Skeletal muscle satellite cell (primary cell): ENCODE results near the gene ERN2. TPM values are rescaled to one million over a fixed set of nuclear protein-coding genes. Genes with fewer than 3 reads are reported as not detected.
"Not testable (repeated sequence)": the region's sequence is repeated elsewhere in the genome, so short reads cannot be mapped to it uniquely, and the experiment has no call there.

Experiments used
- H3K27me3 ChIP-seq: 2 replicates; pipeline ENCODE4 v1.7.0; 2013; ENCODE audit warnings: low read length; ENCODE audit not compliant: control insufficient read depth, insufficient read depth
- H3K36me3 ChIP-seq: 2 replicates; pipeline ENCODE4 v1.7.0; 2013; ENCODE audit warnings: mild to moderate bottlenecking, control low read depth, low read length; ENCODE audit not compliant: insufficient read depth
- H3K4me1 ChIP-seq: 2 replicates; pipeline ENCODE4 v1.7.0; 2013; ENCODE audit warnings: low read length; ENCODE audit not compliant: control insufficient read depth, insufficient read depth
- H3K4me2 ChIP-seq: 2 replicates; pipeline ENCODE4 v1.7.0; 2013; ENCODE audit warnings: mild to moderate bottlenecking, low read length
- H3K4me3 ChIP-seq: 2 replicates; pipeline ENCODE4 v1.7.0; 2013; ENCODE audit warnings: low read length
- H3K9ac ChIP-seq: 2 replicates; pipeline ENCODE4 v1.7.0; 2013; ENCODE audit warnings: mild to moderate bottlenecking, low read depth, low read length, moderate library complexity
- H3K9me3 ChIP-seq: replicated peaks from 2 replicates; pipeline ENCODE4 v1.7.0; 2013; ENCODE audit warnings: mild to moderate bottlenecking, control low read depth, low read length
- total RNA-seq: library from RNA; depleted of rRNA; stranded (reverse); fragments of >200 nt; gene quantifications from 2 replicates; pipeline ENCODE4 v1.2.3, GENCODE V29; 2012; rRNA removed

The ERN2 gene
- not detected in 2 replicates for total RNA-seq

DNA sequence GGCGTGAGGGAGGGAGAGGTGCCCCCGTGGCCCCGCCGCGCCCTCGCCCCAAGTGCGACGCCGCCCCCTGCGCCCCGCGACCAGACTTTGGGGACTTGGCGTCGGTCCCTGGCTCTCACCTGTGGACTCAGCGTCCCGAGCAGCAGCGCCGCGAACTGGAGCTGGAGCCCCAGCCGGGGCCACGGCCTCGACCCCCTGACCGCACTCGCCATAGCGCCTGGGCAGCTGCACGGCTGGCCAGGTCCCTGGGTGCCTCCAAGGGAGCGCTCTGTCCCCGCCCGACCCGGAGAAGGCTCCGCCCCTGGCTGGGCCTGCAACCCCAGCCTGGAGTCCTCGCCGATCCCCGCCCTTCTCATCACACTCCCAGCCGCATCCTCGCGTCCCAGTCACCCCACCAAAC, at the start of gene ERN2:
TSS of gene ERN2 (minus strand) at position 247 of the 400 bp plus-strand sequence. CDS start at position 212, 35 bp downstream.
- H3K36me3 ChIP-seq: no peaks in the 10 kb centered on the region
- H3K4me2 ChIP-seq: no peak within 1 kb of the TSS
- H3K27me3 ChIP-seq: peaks cover 25% of the 10 kb centered on the region
- H3K9ac ChIP-seq: no peak within 1 kb of the TSS
- no peaks in the 10 kb centered on the region for H3K4me1 ChIP-seq
- no peak within 1 kb of the TSS for H3K4me3 ChIP-seq
- H3K9me3 ChIP-seq: peaks cover 6% of the 10 kb centered on the region

DNA sequence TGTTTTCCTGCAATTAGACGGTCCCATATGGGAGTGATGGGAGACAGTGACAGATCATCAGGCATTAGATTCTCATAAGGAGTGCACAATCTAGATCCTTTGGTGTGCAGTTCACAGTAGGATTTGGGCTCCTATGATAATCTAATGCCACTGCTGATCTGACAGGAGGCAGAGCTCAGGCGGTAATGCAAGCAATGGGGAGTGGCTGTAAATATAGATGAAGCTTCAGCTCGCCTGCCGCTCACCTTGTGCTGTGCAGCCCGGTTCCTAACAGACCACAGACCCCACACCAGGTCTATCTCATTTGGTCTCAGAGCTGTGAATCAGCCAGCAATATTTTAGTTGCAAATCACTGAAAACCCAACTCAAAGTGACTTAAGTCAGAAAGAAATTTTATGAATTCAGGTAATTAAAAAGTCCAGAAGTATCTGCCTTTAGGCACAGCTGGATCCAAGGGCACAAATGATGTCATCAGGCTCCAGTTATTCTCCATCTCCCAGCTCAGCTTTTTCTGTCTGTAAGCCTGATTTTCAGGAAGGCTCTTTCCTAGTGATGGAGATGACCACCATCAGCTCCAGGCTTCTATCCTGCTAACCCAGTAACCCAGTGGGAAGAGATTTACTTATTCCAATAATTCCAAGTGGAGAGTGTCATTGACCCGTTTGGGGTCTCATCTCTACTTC, 45.1 kb upstream of the ERN2 start:
- Histone ChIP-seq H3K4me3 (no peak overlapping the region), H3K27me3 (peaks cover 22% of the 10 kb centered on the region), H3K4me1 (no peaks in the 10 kb centered on the region), H3K9me3 (no peaks in the 10 kb centered on the region), H3K36me3 (no peaks in the 10 kb centered on the region), H3K4me2 (no peak overlapping the region), H3K9ac (no peak overlapping the region)

DNA sequence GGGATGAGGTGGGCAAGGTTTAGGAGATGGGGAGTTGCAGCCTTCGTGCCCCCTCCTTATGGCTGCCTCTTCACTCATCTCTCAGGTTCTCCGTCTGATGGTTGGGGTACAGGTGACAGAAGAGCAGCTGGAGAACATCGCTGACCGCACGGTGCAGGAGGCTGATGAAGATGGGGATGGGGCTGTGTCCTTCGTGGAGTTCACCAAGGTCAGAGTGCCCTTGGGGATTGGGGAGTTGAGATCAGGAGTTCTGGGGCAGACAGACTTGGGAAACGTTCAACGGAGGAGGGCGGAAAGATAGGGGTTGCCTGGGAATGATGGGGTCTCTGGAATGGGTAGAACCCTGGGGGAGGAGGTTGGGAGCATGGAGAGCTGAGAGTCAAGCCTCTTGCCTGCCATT, 44.1 kb upstream of the ERN2 start:
- Histone ChIP-seq H3K9me3 (no peaks in the 10 kb centered on the region), H3K4me1 (no peaks in the 10 kb centered on the region), H3K4me3 (no peak overlapping the region), H3K36me3 (no peaks in the 10 kb centered on the region), H3K4me2 (no peak overlapping the region), H3K9ac (no peak overlapping the region), H3K27me3 (peaks cover 22% of the 10 kb centered on the region)

DNA sequence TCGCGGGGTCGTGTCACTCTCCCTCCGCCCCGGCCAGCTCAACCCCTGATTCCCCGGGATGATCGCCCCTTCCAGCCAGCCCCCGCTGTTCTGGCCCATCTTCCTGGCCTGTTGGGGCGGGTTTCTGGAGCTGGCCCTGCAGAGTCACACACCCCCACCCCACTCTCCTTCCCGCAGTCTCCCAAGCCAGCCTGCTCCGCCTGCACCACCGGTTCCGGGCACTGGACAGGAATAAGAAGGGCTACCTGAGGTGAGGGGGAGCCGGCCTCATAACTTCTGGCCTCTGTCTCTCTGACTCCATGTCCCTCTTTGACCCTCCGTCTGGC, 42.4 kb upstream of the ERN2 start:
- Histone ChIP-seq H3K4me3 (no peak overlapping the region), H3K4me1 (no peaks in the 10 kb centered on the region), H3K4me2 (no peak overlapping the region), H3K36me3 (no peaks in the 10 kb centered on the region), H3K9ac (no peak overlapping the region), H3K9me3 (no peaks in the 10 kb centered on the region), H3K27me3 (peaks cover 22% of the 10 kb centered on the region)

DNA sequence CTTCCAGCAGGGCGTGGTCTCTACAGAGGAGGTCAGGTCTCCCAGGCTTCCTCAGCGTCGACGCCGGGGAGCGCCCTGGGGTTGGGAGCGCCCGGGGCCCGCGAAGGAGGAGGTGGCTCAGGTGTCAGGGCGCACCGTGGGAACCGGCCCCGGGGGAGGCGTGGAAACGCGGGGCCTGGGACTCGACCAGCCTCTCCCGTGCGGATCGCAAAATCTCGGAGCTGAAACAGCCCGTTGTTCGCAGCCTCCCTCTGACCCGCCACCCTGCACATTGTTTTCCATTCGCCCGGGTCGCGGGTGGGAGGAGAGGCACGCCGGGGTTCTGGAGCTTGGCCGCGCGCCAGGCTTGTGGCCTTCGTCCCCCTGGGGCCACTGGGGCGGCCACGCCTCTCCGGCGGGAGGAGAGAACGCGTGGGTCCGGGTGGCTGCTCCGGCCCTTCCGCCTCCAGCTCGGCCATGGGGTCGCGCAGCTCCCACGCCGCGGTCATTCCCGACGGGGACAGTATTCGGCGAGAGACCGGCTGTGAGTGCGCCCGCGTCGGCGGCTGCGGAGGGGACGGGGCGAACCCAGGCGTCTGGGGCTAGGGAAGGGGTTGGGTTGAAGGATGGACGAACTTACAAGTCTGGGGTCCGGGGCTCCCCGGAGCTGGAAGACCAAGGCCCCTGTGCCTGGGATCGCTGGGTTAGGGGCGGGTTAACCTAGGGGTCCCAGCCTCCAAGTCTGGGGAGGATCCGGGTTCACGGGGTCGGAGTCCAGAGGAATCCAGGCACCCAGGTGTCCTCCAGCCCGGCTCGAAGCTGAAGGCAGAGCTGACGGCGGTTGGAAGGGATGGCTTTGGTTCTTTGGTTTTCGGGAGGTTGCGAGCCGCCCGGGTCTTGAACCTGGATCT, 41.8 kb upstream of the ERN2 start, which contains the start of gene CHP2:
TSS of gene CHP2 (plus strand) at position 433 of the 890 bp plus-strand sequence. CDS start at position 457, 24 bp downstream.
- Histone ChIP-seq H3K4me2 (no peak within 1 kb of the TSS), H3K9ac (no peak within 1 kb of the TSS), H3K9me3 (no peaks in the 10 kb centered on the region), H3K4me3 (no peak within 1 kb of the TSS), H3K36me3 (no peaks in the 10 kb centered on the region), H3K4me1 (no peaks in the 10 kb centered on the region), H3K27me3 (peaks cover 22% of the 10 kb centered on the region)

DNA sequence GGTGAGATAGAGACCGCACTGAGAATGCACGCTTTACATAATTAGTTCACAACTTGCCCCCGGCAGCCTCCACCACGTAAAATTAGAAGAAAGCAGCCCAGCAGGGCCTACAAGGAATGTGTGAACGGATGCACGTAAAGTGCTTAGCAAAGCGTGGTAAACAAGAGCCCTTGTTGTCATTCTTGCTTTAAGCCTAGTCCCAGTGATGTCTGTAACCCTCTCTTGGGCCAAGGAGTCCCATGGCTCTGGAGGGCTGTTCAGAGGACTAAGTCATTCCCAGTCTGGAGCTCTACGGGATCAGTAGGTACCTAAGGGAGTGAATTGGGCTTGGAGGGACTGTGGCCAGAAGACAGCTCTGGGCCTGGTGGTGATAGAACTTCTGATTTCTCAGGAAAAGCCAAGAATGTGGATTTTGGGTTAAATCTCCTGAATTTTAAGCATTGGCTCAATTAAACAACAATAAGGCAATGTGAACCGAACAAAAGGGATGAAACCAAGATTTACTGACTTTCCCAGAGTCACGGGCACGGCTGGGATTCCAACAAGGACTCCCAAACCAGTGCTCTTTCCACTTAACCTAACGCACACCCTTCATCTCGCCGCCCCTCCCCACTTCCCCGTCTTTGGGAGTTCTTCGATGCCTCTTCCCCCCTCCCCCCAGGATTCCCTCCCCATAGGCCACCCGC, 41.0 kb upstream of the ERN2 start:
- no peak overlapping the region for H3K4me3 ChIP-seq
- peaks cover 22% of the 10 kb centered on the region for H3K27me3 ChIP-seq
- no peaks in the 10 kb centered on the region for H3K4me1 ChIP-seq
- H3K36me3 ChIP-seq: no peaks in the 10 kb centered on the region
- no peaks in the 10 kb centered on the region for H3K9me3 ChIP-seq
- H3K4me2 ChIP-seq: no peak overlapping the region
- H3K9ac ChIP-seq: no peak overlapping the region

DNA sequence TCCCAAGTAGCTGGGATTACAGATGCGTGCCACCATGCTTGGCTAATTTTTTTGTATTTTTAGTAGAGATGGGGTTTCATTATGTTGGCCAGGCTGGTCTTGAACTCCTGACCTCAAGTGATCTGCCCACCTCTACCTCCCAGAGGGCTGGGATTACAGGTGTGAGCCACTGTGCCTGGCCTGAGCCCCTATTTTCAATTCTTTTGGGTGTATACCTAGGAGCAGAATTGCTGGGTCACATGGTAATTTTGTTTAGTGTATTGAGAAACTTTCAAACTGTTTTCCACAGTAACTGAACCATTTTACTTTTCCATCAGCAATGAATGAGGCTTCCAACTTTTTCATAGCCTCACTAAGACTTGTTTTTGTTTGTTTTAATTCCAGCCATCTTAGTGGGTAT, 38.0 kb upstream of the ERN2 start:
- not testable (repeated sequence) for H3K4me3 ChIP-seq, H3K36me3 ChIP-seq, H3K4me1 ChIP-seq, H3K4me2 ChIP-seq, H3K9me3 ChIP-seq, H3K9ac ChIP-seq
- peaks cover 21% of the 10 kb centered on the region for H3K27me3 ChIP-seq

DNA sequence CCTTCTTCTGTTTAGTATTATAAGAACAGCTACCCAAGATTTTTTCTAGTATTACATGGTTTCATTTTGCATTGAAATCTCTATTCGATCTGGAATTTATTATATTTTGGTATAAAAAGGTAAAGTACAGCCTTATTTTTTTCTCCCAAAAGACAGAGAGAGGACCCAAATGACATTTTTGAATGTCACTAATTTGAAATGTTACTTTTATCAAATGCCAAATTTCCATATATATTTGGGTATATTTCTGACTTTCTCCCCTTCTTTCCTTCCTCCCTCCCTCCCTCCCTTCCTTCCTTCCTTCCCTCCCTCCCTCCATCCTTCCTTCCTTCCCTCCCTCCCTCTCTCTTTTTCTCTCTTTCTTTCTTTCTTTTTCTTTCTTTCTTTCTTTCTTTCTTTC, 35.6 kb upstream of the ERN2 start:
- no peak overlapping the region for H3K4me2 ChIP-seq
- no peaks in the 10 kb centered on the region for H3K9me3 ChIP-seq
- no peak overlapping the region for H3K9ac ChIP-seq
- H3K36me3 ChIP-seq: no peaks in the 10 kb centered on the region
- H3K27me3 ChIP-seq: no peaks in the 10 kb centered on the region
- no peaks in the 10 kb centered on the region for H3K4me1 ChIP-seq
- H3K4me3 ChIP-seq: no peak overlapping the region

DNA sequence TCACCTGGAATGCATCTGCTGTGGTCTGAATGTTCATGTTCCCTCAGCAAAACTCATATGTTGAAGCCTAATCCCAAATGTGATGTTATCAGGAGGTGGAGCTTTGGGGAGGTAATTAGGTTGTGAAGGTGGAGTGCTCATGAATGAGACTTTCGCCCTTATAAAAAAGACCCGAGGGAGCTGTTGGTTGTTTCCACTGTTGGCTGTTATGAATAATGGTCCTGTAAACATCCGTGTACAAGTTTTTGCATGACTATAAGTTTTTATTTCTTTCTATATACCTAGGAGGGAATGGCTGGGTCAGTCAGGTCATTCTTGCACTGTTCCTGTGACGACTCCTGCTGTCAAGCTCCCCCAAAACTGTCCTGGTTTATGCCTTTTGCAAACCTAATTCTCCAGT, 32.2 kb upstream of the ERN2 start:
- Histone ChIP-seq H3K4me1 (no peaks in the 10 kb centered on the region), H3K36me3 (no peaks in the 10 kb centered on the region), H3K4me2 (no peak overlapping the region), H3K4me3 (no peak overlapping the region), H3K9me3 (no peaks in the 10 kb centered on the region), H3K27me3 (no peaks in the 10 kb centered on the region), H3K9ac (no peak overlapping the region)

DNA sequence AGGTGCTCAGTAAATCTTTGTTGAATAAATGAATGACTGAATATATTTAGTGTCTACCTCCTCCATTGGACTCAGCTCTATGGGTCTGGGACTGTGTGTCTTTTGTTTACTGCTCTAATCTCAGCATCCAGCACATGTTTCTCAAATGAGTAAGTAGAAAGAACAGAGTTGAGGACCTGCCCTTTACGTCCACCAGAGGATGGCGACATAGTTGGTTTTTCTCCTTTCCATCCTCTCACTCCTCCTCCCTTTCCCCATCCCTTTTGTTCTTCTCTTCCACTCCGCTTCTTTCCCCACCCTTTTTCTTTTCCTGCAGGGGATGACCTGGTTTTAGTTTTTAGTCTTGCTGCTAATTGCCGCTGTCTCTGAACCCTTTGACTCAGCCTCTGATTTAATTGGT, 29.7 kb upstream of the ERN2 start:
- Histone ChIP-seq H3K4me1 (no peaks in the 10 kb centered on the region), H3K36me3 (no peaks in the 10 kb centered on the region), H3K27me3 (no peaks in the 10 kb centered on the region), H3K9ac (no peak overlapping the region), H3K4me2 (no peak overlapping the region), H3K9me3 (no peaks in the 10 kb centered on the region), H3K4me3 (no peak overlapping the region)

DNA sequence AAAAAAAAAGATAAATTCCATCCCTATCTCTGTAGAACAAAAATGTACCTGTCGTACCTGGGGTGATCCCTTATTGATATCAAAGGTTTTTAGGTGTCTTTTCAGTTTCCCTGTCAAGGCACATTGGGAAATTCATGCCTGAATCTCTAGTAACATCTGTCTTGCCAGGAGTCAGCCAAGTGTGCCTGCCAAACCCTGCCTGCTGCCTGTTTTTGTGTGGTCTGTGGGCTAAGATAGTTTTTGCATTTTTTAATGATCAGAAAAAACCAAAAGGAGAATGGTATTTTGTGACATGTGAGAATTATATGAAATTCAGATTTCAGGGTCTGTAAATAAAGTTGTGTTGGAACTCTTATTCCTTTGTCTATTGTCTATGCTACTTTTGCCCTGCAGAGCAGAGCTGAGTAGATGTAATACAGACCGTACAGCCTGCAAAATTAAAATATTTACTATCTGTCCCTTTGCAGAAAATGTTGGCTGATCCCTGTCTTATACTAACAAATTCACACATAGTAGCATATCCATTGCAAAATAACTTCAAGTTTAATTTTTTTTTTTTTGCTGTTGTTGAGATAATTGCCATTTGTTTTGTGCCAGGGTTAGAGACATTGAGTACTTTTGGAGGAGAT, 28.8 kb upstream of the ERN2 start:
- Histone ChIP-seq H3K27me3 (no peaks in the 10 kb centered on the region), H3K4me2 (no peak overlapping the region), H3K36me3 (no peaks in the 10 kb centered on the region)

More for the DNA sequence above, 28.8 kb upstream of the ERN2 start:
- Histone ChIP-seq H3K4me3 (no peak overlapping the region), H3K9me3 (no peaks in the 10 kb centered on the region), H3K4me1 (no peaks in the 10 kb centered on the region), H3K9ac (no peak overlapping the region)
